HUES6 (cell line): ENCODE data around the gene HOXC10.
A peak's percentile ranks its signal among the peaks of the same experiment; 100 is the strongest.

ENCODE experiments used
- H3K27ac ChIP-seq: 2 replicates; pipeline ENCODE4 v1.7.0; 2013; ENCODE audit warnings: low read depth, mild to moderate bottlenecking, low read length, inconsistent platforms
- H3K27me3 ChIP-seq: 2 replicates; pipeline ENCODE4 v1.6.1; 2013; ENCODE audit warnings: low read length; ENCODE audit not compliant: control insufficient read depth, insufficient read depth
- H3K36me3 ChIP-seq: 2 replicates; pipeline ENCODE4 v1.6.1; 2013; ENCODE audit warnings: low read length; ENCODE audit not compliant: control insufficient read depth, insufficient read depth
- H3K4me1 ChIP-seq: 2 replicates; pipeline ENCODE4 v1.6.1; 2013; ENCODE audit warnings: low read length; ENCODE audit not compliant: control insufficient read depth, insufficient read depth
- H3K4me3 ChIP-seq: 2 replicates; pipeline ENCODE4 v1.5.1; 2013; ENCODE audit warnings: low read depth, low read length
- H3K9ac ChIP-seq: one replicate; pipeline ENCODE4 v1.6.1; 2013; ENCODE audit warnings: mild to moderate bottlenecking, low read length
- H3K9me3 ChIP-seq: 2 replicates; pipeline ENCODE4 v1.6.1; 2013; ENCODE audit warnings: low read depth, low read length; ENCODE audit not compliant: control insufficient read depth, insufficient read depth

HOXC10 gene

GRCh38 chr12:54016478-54016964, 31.6 kb downstream of the HOXC10 start:
- Histone ChIP-seq H3K4me1 (peaks cover 23% of the 10 kb centered on the region), H3K27ac (no peak overlapping the region), H3K36me3 (no peaks in the 10 kb centered on the region), H3K27me3 (peaks cover 100% of the 10 kb centered on the region), H3K9ac (peak overlapping the region; percentile 67), H3K4me3 (peak overlapping the region; percentile 61; the same call in 1 of the 2 replicates), H3K9me3 (no peaks in the 10 kb centered on the region)

GRCh38 chr12:54017027-54017788, 32.3 kb downstream of the HOXC10 start:
- Histone ChIP-seq H3K9me3 (no peaks in the 10 kb centered on the region), H3K36me3 (no peaks in the 10 kb centered on the region), H3K27ac (no peak overlapping the region), H3K9ac (peak overlapping the region; percentile 81), H3K4me3 (peak overlapping the region; percentile 61), H3K4me1 (peaks cover 24% of the 10 kb centered on the region), H3K27me3 (peaks cover 100% of the 10 kb centered on the region)

- Histone ChIP-seq H3K27ac (peak overlapping the region; percentile 4; the same call in 1 of the 2 replicates), H3K27me3 (peaks cover 100% of the 10 kb centered on the region), H3K9ac (peak overlapping the region; percentile 90), H3K36me3 (no peaks in the 10 kb centered on the region), H3K9me3 (no peaks in the 10 kb centered on the region), H3K4me1 (peaks cover 24% of the 10 kb centered on the region), H3K4me3 (peak overlapping the region; percentile 61)
Observed at GRCh38 chr12:54017878-54018467, 33.0 kb downstream of the HOXC10 start.

GRCh38 chr12:54018468-54018984, 33.6 kb downstream of the HOXC10 start:
- Histone ChIP-seq H3K27me3 (peaks cover 100% of the 10 kb centered on the region), H3K27ac (peak overlapping the region; percentile 4; the same call in 1 of the 2 replicates), H3K36me3 (no peaks in the 10 kb centered on the region), H3K4me3 (peak overlapping the region; percentile 61), H3K4me1 (peaks cover 24% of the 10 kb centered on the region), H3K9ac (peak overlapping the region; percentile 90), H3K9me3 (no peaks in the 10 kb centered on the region)

- Histone ChIP-seq H3K4me3 (peak overlapping the region; percentile 61), H3K4me1 (peaks cover 24% of the 10 kb centered on the region), H3K9me3 (no peaks in the 10 kb centered on the region), H3K27me3 (peaks cover 100% of the 10 kb centered on the region), H3K36me3 (no peaks in the 10 kb centered on the region), H3K27ac (no peak overlapping the region), H3K9ac (peak overlapping the region; percentile 88)
Observed at GRCh38 chr12:54019091-54019811, 34.3 kb downstream of the HOXC10 start.

GRCh38 chr12:54019924-54020590, 35.1 kb downstream of the HOXC10 start:
- H3K4me3 ChIP-seq, result peak overlapping the region; percentile 45; the same call in 1 of the 2 replicates
- no peaks in the 10 kb centered on the region for H3K9me3 ChIP-seq
- peaks cover 24% of the 10 kb centered on the region for H3K4me1 ChIP-seq
- H3K9ac ChIP-seq, result peak overlapping the region; percentile 88
- H3K27ac ChIP-seq, result no peak overlapping the region; the same call in 1 of the 2 replicates
- H3K27me3 ChIP-seq, result peaks cover 100% of the 10 kb centered on the region
- no peaks in the 10 kb centered on the region for H3K36me3 ChIP-seq

GRCh38 chr12:54020591-54021405, 35.9 kb downstream of the HOXC10 start:
- peaks cover 25% of the 10 kb centered on the region for H3K4me1 ChIP-seq
- peak overlapping the region; percentile 45; the same call in 1 of the 2 replicates for H3K4me3 ChIP-seq
- H3K27me3 ChIP-seq, result peaks cover 100% of the 10 kb centered on the region
- H3K27ac ChIP-seq, result no peak overlapping the region; the same call in 1 of the 2 replicates
- H3K9me3 ChIP-seq, result no peaks in the 10 kb centered on the region
- H3K36me3 ChIP-seq, result no peaks in the 10 kb centered on the region
- peak overlapping the region; percentile 88 for H3K9ac ChIP-seq

- H3K4me1 ChIP-seq, result peaks cover 28% of the 10 kb centered on the region
- peaks cover 100% of the 10 kb centered on the region for H3K27me3 ChIP-seq
- H3K9me3 ChIP-seq, result no peaks in the 10 kb centered on the region
- H3K36me3 ChIP-seq, result no peaks in the 10 kb centered on the region
- H3K4me3 ChIP-seq, result peak overlapping the region; percentile 45; the same call in 1 of the 2 replicates
- no peak overlapping the region; the same call in 1 of the 2 replicates for H3K27ac ChIP-seq
- peak overlapping the region; percentile 88 for H3K9ac ChIP-seq
Observed at GRCh38 chr12:54021432-54022013, 36.6 kb downstream of the HOXC10 start.

GRCh38 chr12:54022960-54023884, 38.3 kb downstream of the HOXC10 start:
- Histone ChIP-seq H3K4me3 (peak overlapping the region; percentile 12; the same call in 1 of the 2 replicates), H3K36me3 (no peaks in the 10 kb centered on the region), H3K27me3 (peaks cover 100% of the 10 kb centered on the region), H3K9me3 (no peaks in the 10 kb centered on the region), H3K9ac (peak overlapping the region; percentile 70), H3K4me1 (peaks cover 19% of the 10 kb centered on the region), H3K27ac (no peak overlapping the region; the same call in 1 of the 2 replicates)
